ENCODE data around the gene JMJD7. TPM values are rescaled to one million over a fixed set of nuclear protein-coding genes. Genes with fewer than 3 reads are reported as not detected.

The JMJD7 gene
- total RNA-seq, 2 experiments from 2014 or later = 3.0 to 14.1 TPM

DNA sequence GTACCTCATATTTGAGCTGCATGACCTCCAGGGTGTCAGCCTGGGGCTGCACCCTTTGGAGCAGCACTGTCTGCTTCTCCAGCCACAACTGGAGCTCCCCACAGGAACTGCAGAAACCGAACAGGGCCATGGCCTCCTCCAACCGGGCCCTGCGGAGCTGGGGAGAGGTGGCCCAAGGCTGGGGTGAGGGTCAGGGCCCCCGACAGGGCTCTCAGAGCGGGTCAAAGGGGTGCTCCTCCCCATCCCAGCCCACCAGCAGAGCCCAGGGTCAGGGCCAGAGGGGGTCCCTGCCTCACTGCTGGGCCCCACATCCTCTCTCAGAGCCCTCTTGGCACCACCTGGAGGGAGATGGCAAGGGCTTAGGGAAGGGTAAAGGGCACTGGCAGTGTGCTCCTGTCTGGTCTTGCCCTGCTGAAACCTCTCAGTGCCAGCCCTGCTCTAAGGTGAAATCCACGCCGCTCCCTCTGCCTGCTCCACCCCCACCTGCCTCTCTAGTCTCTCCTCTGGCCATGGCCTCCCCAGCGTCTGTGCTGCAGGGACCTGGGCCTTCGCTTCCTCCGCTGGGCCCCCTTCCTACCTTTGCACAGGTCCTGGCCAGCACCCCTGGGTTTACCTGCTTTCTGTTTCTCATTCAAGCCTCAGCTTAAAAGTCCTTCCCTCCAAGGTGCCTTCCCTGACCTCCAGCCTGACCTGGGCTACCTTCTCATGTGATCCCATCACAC, 52.4 kb downstream of the JMJD7 start:
- Histone ChIP-seq H3K36me3 (ENCODE audit: insufficient read depth, low read length) (no peaks in the 10 kb centered on the region), H3K9me2 (ENCODE audit: insufficient read depth, low read length) (no peaks in the 10 kb centered on the region), H3K79me2 (ENCODE audit: insufficient read depth, low read depth, low read length) (no peaks in the 10 kb centered on the region), H3K4me3 (ENCODE audit: low read depth, low read length, poor library complexity, severe bottlenecking) (no peak overlapping the region), H3K27ac (ENCODE audit: low read depth, low read length, poor library complexity, severe bottlenecking) (no peak overlapping the region), H4K20me1 (ENCODE audit: insufficient read depth, low read length) (no peaks in the 10 kb centered on the region), H3K4me1 (ENCODE audit: insufficient read depth, low read length, poor library complexity, severe bottlenecking) (no peaks in the 10 kb centered on the region), H3K4me2 (ENCODE audit: low read length) (no peak overlapping the region), H2AFZ (ENCODE audit: low read length) (no peak overlapping the region), H3K9me3 (ENCODE audit: low read length) (no peaks in the 10 kb centered on the region)
- no TSS peak for BruUV-seq (replicated peaks)
- intact Hi-C loops (cut with micrococcal nuclease; ENCODE audit: unreplicated experiment) = no loop called here
- no peak for DNase-seq (ENCODE audit: low spot score)
- ChIA-PET CTCF (ENCODE audit: unreplicated experiment) (no interaction called here), POLR2A (no interaction called here)
- no peak for TF ChIP-seq CTCF (conservative IDR thresholded peaks at IDR 0.05; ENCODE audit: low read length)
- no peak for TF ChIP-seq EZH2phosphoT487 (IDR thresholded peaks at IDR 0.05; ENCODE audit: borderline replicate concordance, low read depth, low read length)

DNA sequence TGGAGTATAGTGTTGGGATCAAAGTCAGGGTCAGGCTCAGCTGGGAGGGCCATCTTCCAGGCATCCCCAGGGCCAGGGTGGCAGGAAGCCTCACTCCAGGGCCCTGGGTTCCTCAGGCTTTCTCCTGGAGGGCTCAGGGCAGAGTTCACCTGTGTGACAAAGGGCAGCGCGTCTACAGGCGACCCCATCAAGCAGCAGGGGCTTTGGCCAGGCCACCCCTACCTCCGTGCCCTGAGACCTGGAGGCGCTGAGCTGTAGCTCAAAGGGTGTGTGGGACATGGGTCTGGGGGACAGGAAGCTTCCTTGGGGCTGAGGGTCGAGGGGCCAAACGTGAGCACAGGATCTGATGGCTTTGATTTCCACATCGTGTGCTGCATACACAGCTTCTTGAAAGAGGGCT, 53.2 kb downstream of the JMJD7 start:
- TF ChIP-seq CTCF (conservative IDR thresholded peaks at IDR 0.05; ENCODE audit: low read length) (no peak), EZH2phosphoT487 (IDR thresholded peaks at IDR 0.05; ENCODE audit: borderline replicate concordance, low read depth, low read length) (no peak)
- POLR2A ChIA-PET = no interaction called here

DNA sequence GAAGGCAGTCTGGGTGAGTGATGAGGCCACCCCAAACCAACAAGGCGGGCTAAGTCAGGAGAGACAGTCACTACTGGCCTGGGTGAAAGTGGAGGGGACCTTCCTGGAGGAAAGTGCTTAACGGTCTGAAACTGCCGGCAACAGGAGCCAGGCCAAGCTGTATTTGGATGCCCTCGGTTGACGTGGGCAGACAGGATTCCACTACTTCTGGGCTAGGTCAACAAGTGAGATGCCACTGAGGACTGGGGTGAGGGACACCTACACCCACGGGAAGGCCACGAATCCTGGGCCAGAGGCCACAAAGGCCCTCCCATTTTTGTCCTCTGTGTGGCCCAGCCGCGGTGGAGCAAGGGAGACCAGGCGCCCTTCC, 53.6 kb downstream of the JMJD7 start:
- POLR2A ChIA-PET = no interaction called here
- no TSS peak for BruUV-seq (replicated peaks)

More for the DNA sequence above, 53.2 kb downstream of the JMJD7 start:
- Histone ChIP-seq H4K20me1 (ENCODE audit: insufficient read depth, low read length) (no peaks in the 10 kb centered on the region), H3K27ac (ENCODE audit: low read depth, low read length, poor library complexity, severe bottlenecking) (no peak overlapping the region), H3K4me2 (ENCODE audit: low read length) (no peak overlapping the region), H3K4me3 (ENCODE audit: low read depth, low read length, poor library complexity, severe bottlenecking) (no peak overlapping the region), H2AFZ (ENCODE audit: low read length) (no peak overlapping the region), H3K9me3 (ENCODE audit: low read length) (no peaks in the 10 kb centered on the region), H3K79me2 (ENCODE audit: insufficient read depth, low read depth, low read length) (no peaks in the 10 kb centered on the region), H3K9me2 (ENCODE audit: insufficient read depth, low read length) (no peaks in the 10 kb centered on the region), H3K36me3 (ENCODE audit: insufficient read depth, low read length) (no peaks in the 10 kb centered on the region), H3K4me1 (ENCODE audit: insufficient read depth, low read length, poor library complexity, severe bottlenecking) (no peaks in the 10 kb centered on the region)
- CTCF ChIA-PET (ENCODE audit: unreplicated experiment) = interaction anchor here (0.6 kb wide), 1 partner anchor 115 kb away, joined by 3 read pairs; no protein-coding TSS in a partner anchor
- no TSS peak for BruUV-seq (replicated peaks)
- no peak for DNase-seq (ENCODE audit: low spot score)
- intact Hi-C loops (cut with micrococcal nuclease; ENCODE audit: unreplicated experiment) = no loop called here

More for the DNA sequence above, 53.6 kb downstream of the JMJD7 start:
- no peaks in the 10 kb centered on the region for H3K79me2 ChIP-seq (ENCODE audit: insufficient read depth, low read depth, low read length)
- H3K4me2 ChIP-seq (ENCODE audit: low read length) = no peak overlapping the region
- intact Hi-C loops (cut with micrococcal nuclease; ENCODE audit: unreplicated experiment) = no loop called here
- DNase-seq (ENCODE audit: low spot score) = no peak
- no peaks in the 10 kb centered on the region for H3K36me3 ChIP-seq (ENCODE audit: insufficient read depth, low read length)
- no peak overlapping the region for H2AFZ ChIP-seq (ENCODE audit: low read length)
- H3K27ac ChIP-seq (ENCODE audit: low read depth, low read length, poor library complexity, severe bottlenecking) = no peak overlapping the region
- CTCF ChIA-PET (ENCODE audit: unreplicated experiment) = interaction anchor here (0.6 kb wide), 1 partner anchor 115 kb away, joined by 3 read pairs; no protein-coding TSS in a partner anchor
- H3K9me2 ChIP-seq (ENCODE audit: insufficient read depth, low read length) = no peaks in the 10 kb centered on the region
- no peak overlapping the region for H3K4me3 ChIP-seq (ENCODE audit: low read depth, low read length, poor library complexity, severe bottlenecking)
- H4K20me1 ChIP-seq (ENCODE audit: insufficient read depth, low read length) = no peaks in the 10 kb centered on the region
- no peaks in the 10 kb centered on the region for H3K4me1 ChIP-seq (ENCODE audit: insufficient read depth, low read length, poor library complexity, severe bottlenecking)
- TF ChIP-seq EZH2phosphoT487 (IDR thresholded peaks at IDR 0.05; ENCODE audit: borderline replicate concordance, low read depth, low read length) (no peak), CTCF (conservative IDR thresholded peaks at IDR 0.05; ENCODE audit: low read length) (no peak)
- H3K9me3 ChIP-seq (ENCODE audit: low read length) = no peaks in the 10 kb centered on the region
